Lower leg skin (tissue), 4 donors: ENCODE results near the gene UNKL. TPM values are rescaled to one million over a fixed set of nuclear protein-coding genes. Genes with fewer than 3 reads are reported as not detected.
"Not testable (repeated sequence)": the region's sequence is repeated elsewhere in the genome, so short reads cannot be mapped to it uniquely, and the experiment has no call there.

ENCODE experiments used
- DNase-seq, 2 donors: peaks; one replicate each; pipeline ENCODE4 v3.0.0-alpha.2; 2019; ENCODE audit warnings: low spot score in 2 of 2
- H3K4me3 ChIP-seq: fragments of 200-600 bp; sonication (generic); 2 replicates; pipeline ENCODE4 v1.5.1; 2017; ENCODE audit warnings: mild to moderate bottlenecking, low read depth; ENCODE audit not compliant: poor library complexity, severe bottlenecking
- CTCF ChIP-seq, 3 donors: fragments of 450-650 bp; IDR thresholded peaks; one replicate each; pipeline ENCODE4 v1.5.1; 2016; ENCODE audit warnings: antibody characterized with exemption in 3 of 3, mild to moderate bottlenecking in 3 of 3, moderate library complexity in 2 of 3
- POLR2A ChIP-seq, 2 donors: fragments of 450-650 bp; IDR thresholded peaks; one replicate each; pipeline ENCODE4 v1.6.1; 2016 to 2017; ENCODE audit warnings: antibody characterized with exemption in 2 of 2, mild to moderate bottlenecking in 1 of 2, moderate library complexity in 1 of 2
- WGBS, 2 donors: methylation state at CpG; one replicate each; pipeline ENCODE4 v1.1.5; 2018; 5-methylcytosine and 5-hydroxymethylcytosine counted together
- intact Hi-C: fragments of 100-400 bp; cut with DNase I; formaldehyde crosslinking; loops from one replicate; pipeline ENCODE4 v1.15.0; 2023; ENCODE audit warnings: low total_unique reads
- total RNA-seq, 4 donors: library from RNA; depleted of rRNA; stranded (reverse); fragments of >200 nt; gene quantifications; one replicate each; pipeline ENCODE4 v1.1.0, GENCODE V29; 2016

Gene UNKL
- total RNA-seq, 4 donors from 2014 or later = 25.7 to 63.4 (median 36.6) TPM

GRCh38 chr16:1444730-1445517 is 30.4 kb upstream of the UNKL start:
- no peak for DNase-seq
- intact Hi-C loops = no loop called here

GRCh38 chr16:1443980-1444729 is 29.7 kb upstream of the UNKL start, which contains the start of gene CCDC154:
CCDC154 (minus strand) TSS chr16:1444556; CDS start chr16:1444322, 234 bp downstream.
- WGBS, 2 donors = 76 to 78% methylated on average over 25 to 27 of the region's 27 CpGs
- no peak for DNase-seq
- H3K4me3 ChIP-seq = no peak within 1 kb of the TSS
- TF ChIP-seq POLR2A (IDR thresholded peaks at IDR 0.05) = no peak
- no peak for TF ChIP-seq CTCF (IDR thresholded peaks at IDR 0.05)
- intact Hi-C loops = no loop called here

More at GRCh38 chr16:1444730-1445517, 30.4 kb upstream of the UNKL start:
- WGBS, 2 donors = 84 to 89% methylated on average over 43 to 47 of the region's 48 CpGs
- H3K4me3 ChIP-seq = no peak overlapping the region
- TF ChIP-seq POLR2A (IDR thresholded peaks at IDR 0.05) (no peak), CTCF (IDR thresholded peaks at IDR 0.05) (no peak)

GRCh38 chr16:1443403-1443973 is 29.0 kb upstream of the UNKL start:
- intact Hi-C loops = no loop called here
- no peak overlapping the region for H3K4me3 ChIP-seq
- WGBS, 2 donors = 82 to 87% methylated on average over 12 to 29 of the region's 38 CpGs
- DNase-seq = no peak
- TF ChIP-seq CTCF (IDR thresholded peaks at IDR 0.05) = no peak
- no peak for TF ChIP-seq POLR2A (IDR thresholded peaks at IDR 0.05)

- DNase-seq = no peak
- H3K4me3 ChIP-seq = no peak overlapping the region
- intact Hi-C loops = no loop called here
- TF ChIP-seq POLR2A (IDR thresholded peaks at IDR 0.05) = no peak
- TF ChIP-seq CTCF (IDR thresholded peaks at IDR 0.05) = no peak
- WGBS, 2 donors = 81 to 85% methylated on average over 12 to 19 of the region's 24 CpGs
These were observed 28.2 kb upstream of the UNKL start for GRCh38 chr16:1442697-1443096.

GRCh38 chr16:1441391-1441829 is 26.9 kb upstream of the UNKL start:
- 78 to 84% methylated on average over 21 to 22 of the region's 22 CpGs for WGBS, 2 donors
- no peak for DNase-seq
- H3K4me3 ChIP-seq = no peak overlapping the region
- TF ChIP-seq CTCF (IDR thresholded peaks at IDR 0.05) = no peak
- no peak for TF ChIP-seq POLR2A (IDR thresholded peaks at IDR 0.05)
- intact Hi-C loops = no loop called here

GRCh38 chr16:1439699-1440074 is 25.2 kb upstream of the UNKL start:
- 88 to 95% methylated on average over 4 of the region's 4 CpGs for WGBS, 2 donors
- H3K4me3 ChIP-seq, intact Hi-C loops, DNase-seq: not testable (repeated sequence)
